SK-N-MC (cell line): ENCODE data around the gene ZNF467.

ENCODE experiments used
- EZH2 ChIP-seq: fragments of 200-600 bp; sonication (generic); IDR thresholded peaks from one replicate; pipeline ENCODE4 v1.6.1; 2017; ENCODE audit warnings: antibody characterized with exemption
- FOXP2 ChIP-seq: optimal IDR thresholded peaks from 2 replicates; pipeline ENCODE3; 2011; ENCODE audit warnings: mild to moderate bottlenecking, moderate library complexity; ENCODE audit not compliant: insufficient read depth; ENCODE audit errors: extremely low read length, control extremely low read depth
- POLR2AphosphoS5 ChIP-seq: IDR thresholded peaks from 2 replicates; pipeline ENCODE4 v1.6.1; 2012; ENCODE audit warnings: mild to moderate bottlenecking, low read depth, low read length, borderline replicate concordance

GRCh38 chr7:149800169-149800555 lies 26.8 kb upstream of the ZNF467 start:
- no peak for TF ChIP-seq EZH2
- no peak for TF ChIP-seq POLR2AphosphoS5
- TF ChIP-seq FOXP2 = no peak
